Heart left ventricle (tissue), 16 donors: ENCODE results near the gene HS3ST6. TPM values are rescaled to one million over a fixed set of nuclear protein-coding genes. Genes with fewer than 3 reads are reported as not detected.
"Not testable (repeated sequence)": the region's sequence is repeated elsewhere in the genome, so short reads cannot be mapped to it uniquely, and the experiment has no call there.

Experiments used
- ATAC-seq, 4 donors: fragments of 200-7000 bp; cut with Tn5 transposase; one replicate each; pipeline ENCODE4 v1.9.1; 2020 to 2022; ENCODE audit warnings: moderate library complexity in 4 of 4, mild to moderate bottlenecking in 3 of 4, moderate number of reproducible peaks in 1 of 4
- DNase-seq, 5 donors: peaks; one replicate each; pipeline ENCODE4 v3.0.0-alpha.2; 2020
- H3K27ac ChIP-seq, 12 donors: fragments of 200-600 bp; sonication (generic) in 4 of 12; one replicate each; pipeline versions ENCODE4 v1.5.0 to v1.8.0; 2016 to 2022; ENCODE audit warnings: mild to moderate bottlenecking in 2 of 12
- H3K27me3 ChIP-seq, 9 donors: fragments of 200-600 bp; sonication (generic) in 2 of 9; one replicate each; pipeline versions ENCODE4 v1.5.1 to v1.8.0; 2016 to 2022; ENCODE audit warnings: mild to moderate bottlenecking in 3 of 9
- H3K36me3 ChIP-seq, 9 donors: fragments of 200-600 bp; sonication (generic) in 2 of 9; one replicate each; pipeline versions ENCODE4 v1.5.0 to v1.8.0; 2018 to 2022; ENCODE audit warnings: mild to moderate bottlenecking in 2 of 9
- H3K4me1 ChIP-seq, 12 donors: fragments of 200-600 bp; sonication (generic) in 4 of 12; one replicate each; pipeline versions ENCODE4 v1.5.0 to v1.8.0; 2016 to 2022; ENCODE audit warnings: mild to moderate bottlenecking in 3 of 12
- H3K4me3 ChIP-seq, 12 donors: fragments of 200-600 bp; sonication (generic) in 4 of 12; one replicate each; pipeline versions ENCODE4 v1.5.0 to v1.8.0; 2017 to 2022; ENCODE audit warnings: mild to moderate bottlenecking in 9 of 12, moderate library complexity in 4 of 12
- H3K9me3 ChIP-seq, 12 donors: fragments of 200-600 bp; sonication (generic) in 4 of 12; one replicate each; pipeline versions ENCODE4 v1.5.0 to v1.8.0; 2016 to 2022; ENCODE audit warnings: mild to moderate bottlenecking in 1 of 12
- CTCF ChIP-seq, 12 donors: fragments of 200-600 bp; sonication (generic) in 4 of 12; IDR thresholded peaks; one replicate each; pipeline versions ENCODE4 v1.5.0 to v1.8.0; 2018 to 2022; ENCODE audit warnings: antibody characterized with exemption in 12 of 12, mild to moderate bottlenecking in 5 of 12
- POLR2A ChIP-seq, 2 donors: fragments of 450-650 bp; IDR thresholded peaks; one replicate each; pipeline ENCODE4 v1.6.1; 2017; ENCODE audit warnings: antibody characterized with exemption in 2 of 2, mild to moderate bottlenecking in 2 of 2, moderate library complexity in 2 of 2
- WGBS, 4 donors: extraction: QIAGEN DNeasy Blood & Tissue Kit in 2 of 4; methylation state at CpG; one replicate each; pipeline versions ENCODE4 v1.1.5 to v1.1.7; 2013 to 2018; 5-methylcytosine and 5-hydroxymethylcytosine counted together
- intact Hi-C, 10 donors: fragments of 100-400 bp; cut with DNase I; formaldehyde crosslinking; loops; one replicate each; pipeline versions ENCODE4 v1.11.1 to v1.14.2; 2022
- polyA plus RNA-seq, 2 donors: library from polyadenylated mRNA; stranded (reverse); fragments of 200-250 nt; gene quantifications; one replicate each; pipeline ENCODE4 v1.2.3, GENCODE V29; 2013
- total RNA-seq, 9 donors: library from RNA; depleted of rRNA in 2 of 9; stranded (reverse); fragments of >200 nt in 2 of 9; fragmentation: NEBNext Ultra II Directional in 3 of 9; extraction: Animal tissue kit (Norgen Biotek cat#: 25700) in 3 of 9; gene quantifications; one replicate each; pipeline versions ENCODE4 v1.1.0 to v1.2.4, GENCODE V29; 2016 to 2023
- donor health status: ischemic (EF 13 %, LVEDD 7.1; RV severe dilation, severe dysfunction).
- donor health status: healthy with polysubstance abuse.
- donor health status: DM: no; HTN: yes; CAD: no.
- donor health status: DM: no; HTN: no; CAD: no.
- donor health status: ischemic (EF 25% LVEDD 6.9; RV normal size, moderate dysfunction).
- donor health status: ischemic (EF 25% LVEDD 5.7; RV mildly dilated, moderate dysfunction).
- donor health status: healthy.
- donor health status: DM: yes; HTN: yes; CAD: no.
- donor health status: ischemic (EF 35%, LVEDD 5.7; RV mildly dilated, moderate dysfunction).
- donor health status: nonischemic (EF 11% LVEDD 7.7; RV severe dilation, severe dysfunction).
- donor health status: DM: yes; HTN: yes; CAD: no.
- donor health status: PGD.
- donor health status: ischemic (EF 29% LVEDD 5.4; RV normal size, mild dysfunction).
- donor health status: nonischemic (EF 23%, LVEDD 6.1; RV moderate dilation, normal function).

The HS3ST6 gene
- total and polyA plus RNA-seq, 11 donors: not detected

GRCh38 chr16:1922357-1922756 lies 4.1 kb upstream of the HS3ST6 start:
- ATAC-seq: no peak
- TF ChIP-seq CTCF (IDR thresholded peaks at IDR 0.05): no peak
- TF ChIP-seq POLR2A (IDR thresholded peaks at IDR 0.05): no peak
- intact Hi-C loops: no loop called here
- 73 to 79% (median 76%) methylated on average over 8 of the region's 8 CpGs for WGBS, 4 donors
- H3K9me3 ChIP-seq: no peaks in the 10 kb centered on the region
- no peak overlapping the region for H3K27ac ChIP-seq
- no peak overlapping the region for H3K4me3 ChIP-seq
- peaks cover 26 to 73% (median 59%) of the 10 kb centered on the region in 9 donors for H3K27me3 ChIP-seq
- peaks cover 0 to 20% (median 0%) of the 10 kb centered on the region in 12 donors for H3K4me1 ChIP-seq
- H3K36me3 ChIP-seq: no peaks in the 10 kb centered on the region
- no peak for DNase-seq

GRCh38 chr16:1920727-1921171 lies 2.5 kb upstream of the HS3ST6 start:
- TF ChIP-seq CTCF (IDR thresholded peaks at IDR 0.05): no peak
- no peak for TF ChIP-seq POLR2A (IDR thresholded peaks at IDR 0.05)
- intact Hi-C loops: no loop called here
- DNase-seq: no peak
- ATAC-seq: peak in 1 of 4 donors; percentile 40
- Histone ChIP-seq H3K9me3 (no peaks in the 10 kb centered on the region), H3K27me3 (peaks cover 32 to 89% (median 75%) of the 10 kb centered on the region in 9 donors), H3K36me3 (no peaks in the 10 kb centered on the region), H3K27ac (no peak overlapping the region), H3K4me3 (no peak overlapping the region), H3K4me1 (peaks cover 0 to 20% (median 0%) of the 10 kb centered on the region in 12 donors)
- WGBS, 4 donors: 10 to 15% (median 13%) methylated on average over 15 of the region's 15 CpGs

GRCh38 chr16:1920122-1920521 lies 1.9 kb upstream of the HS3ST6 start:
- H3K27ac ChIP-seq, DNase-seq, H3K36me3 ChIP-seq, intact Hi-C loops, H3K9me3 ChIP-seq, H3K4me3 ChIP-seq, ATAC-seq: not testable (repeated sequence)
- 61 to 69% (median 66%) methylated on average over 20 to 21 of the region's 21 CpGs for WGBS, 4 donors
- Histone ChIP-seq H3K27me3 (peaks cover 32 to 94% (median 80%) of the 10 kb centered on the region in 9 donors), H3K4me1 (peaks cover 0 to 20% (median 0%) of the 10 kb centered on the region in 12 donors)

DNA sequence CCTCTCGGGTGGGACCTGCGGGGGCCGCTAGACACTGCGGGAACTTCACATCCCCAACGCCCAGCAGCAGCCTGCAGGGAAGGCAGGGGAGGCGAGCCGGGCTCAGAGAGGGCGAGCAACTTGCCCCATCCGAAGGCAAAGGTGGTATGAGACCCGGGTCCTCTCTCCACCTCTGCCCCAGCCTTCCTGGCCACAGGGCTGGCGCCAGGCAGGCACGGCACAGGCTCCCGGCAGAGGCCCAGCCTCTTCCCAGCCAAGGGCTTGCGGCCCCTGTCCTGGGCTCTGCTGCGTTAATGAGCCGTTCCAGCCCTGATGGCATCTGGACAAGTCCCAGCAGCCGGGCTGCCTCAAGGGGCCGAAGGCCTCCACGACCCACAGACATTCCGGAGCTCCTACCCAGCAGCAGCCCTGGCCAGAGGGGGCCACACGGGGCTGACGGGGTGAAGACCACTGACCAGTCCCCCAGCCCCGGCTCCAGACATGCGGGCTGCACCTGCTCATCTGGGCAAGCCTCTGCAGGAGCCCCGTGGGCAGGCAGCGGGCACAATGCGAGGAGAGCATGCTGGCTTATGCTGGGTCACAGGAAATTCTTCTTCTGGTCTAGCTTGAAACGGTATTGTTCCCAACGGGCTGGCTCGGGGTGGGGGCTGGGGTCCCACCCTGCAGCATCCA lies 1.2 kb upstream of the HS3ST6 start:
- Histone ChIP-seq H3K27ac (no peak overlapping the region), H3K9me3 (no peaks in the 10 kb centered on the region), H3K4me3 (no peak overlapping the region), H3K36me3 (no peaks in the 10 kb centered on the region), H3K4me1 (peaks cover 0 to 20% (median 0%) of the 10 kb centered on the region in 12 donors), H3K27me3 (peaks cover 32 to 92% (median 83%) of the 10 kb centered on the region in 9 donors)
- no peak for ATAC-seq
- no peak for DNase-seq
- intact Hi-C loops: loop anchor here in 1 of 10 donors (5.0 kb wide), 1 partner anchor 47 kb away; the partner anchor contains the start of gene MEIOB
- TF ChIP-seq CTCF (IDR thresholded peaks at IDR 0.05) (no peak), POLR2A (IDR thresholded peaks at IDR 0.05) (no peak)
- 30 to 33% (median 31%) methylated on average over 9 to 30 of the region's 30 CpGs for WGBS, 4 donors
